GM21786 (cell line): ENCODE data around the gene COL9A1.

Experiments used
- ATAC-seq: cut with Tn5 transposase; IDR thresholded peaks from one replicate; pipeline ENCODE4 v1.9.1; 2021; ENCODE audit not compliant: unreplicated experiment

The COL9A1 gene

GRCh38 chr6:70234561-70235236 is 68.2 kb downstream of the COL9A1 start:
- no peak for ATAC-seq

- ATAC-seq: no peak
Measured at GRCh38 chr6:70231311-70231710, 71.6 kb downstream of the COL9A1 start.

GRCh38 chr6:70225055-70225454 is 77.8 kb downstream of the COL9A1 start:
- no peak for ATAC-seq

GRCh38 chr6:70222439-70222749 is 80.5 kb downstream of the COL9A1 start:
- no peak for ATAC-seq

- no peak for ATAC-seq
Measured at GRCh38 chr6:70221715-70222438, 81.0 kb downstream of the COL9A1 start.

GRCh38 chr6:70221025-70221714 is 81.7 kb downstream of the COL9A1 start:
- ATAC-seq: peak; percentile 79

GRCh38 chr6:70219943-70220613 is 82.8 kb downstream of the COL9A1 start:
- no peak for ATAC-seq

GRCh38 chr6:70216767-70217166 is 86.1 kb downstream of the COL9A1 start:
- no peak for ATAC-seq

- ATAC-seq: no peak
Measured at GRCh38 chr6:70215460-70216108, 87.3 kb downstream of the COL9A1 start.

- ATAC-seq: no peak
Measured at GRCh38 chr6:70210462-70210861, 92.4 kb downstream of the COL9A1 start.

- no peak for ATAC-seq
Measured at GRCh38 chr6:70208235-70208790, 94.6 kb downstream of the COL9A1 start.

GRCh38 chr6:70198785-70199184 is 104.1 kb downstream of the COL9A1 start:
- ATAC-seq: no peak

GRCh38 chr6:70196531-70196930 is 106.4 kb downstream of the COL9A1 start:
- ATAC-seq: no peak

- ATAC-seq: no peak
Measured at GRCh38 chr6:70194421-70194820, 108.5 kb downstream of the COL9A1 start.

- ATAC-seq: no peak
Measured at GRCh38 chr6:70188202-70188601, 114.7 kb downstream of the COL9A1 start.

- ATAC-seq: no peak
Measured at GRCh38 chr6:70186461-70186860, 116.4 kb downstream of the COL9A1 start.

GRCh38 chr6:70184723-70185122 is 118.2 kb downstream of the COL9A1 start:
- no peak for ATAC-seq

GRCh38 chr6:70183538-70183937 is 119.3 kb downstream of the COL9A1 start:
- ATAC-seq: no peak

- no peak for ATAC-seq
Measured at GRCh38 chr6:70180901-70181599, 121.8 kb downstream of the COL9A1 start.

GRCh38 chr6:70180183-70180900 is 122.5 kb downstream of the COL9A1 start:
- no peak for ATAC-seq
